Mucosa of descending colon (tissue), 3 donors: ENCODE results near the gene CDNF. TPM values are rescaled to one million over a fixed set of nuclear protein-coding genes. Genes with fewer than 3 reads are reported as not detected.
"Not testable (repeated sequence)": the region's sequence is repeated elsewhere in the genome, so short reads cannot be mapped to it uniquely, and the experiment has no call there.

ENCODE experiments used
- ATAC-seq: fragments of 200-7000 bp; cut with Tn5 transposase; one replicate; pipeline ENCODE4 v1.9.1; 2020; ENCODE audit warnings: mild to moderate bottlenecking, moderate library complexity
- DNase-seq, 3 donors: peaks; one replicate each; pipeline ENCODE4 v3.0.0-alpha.2; 2020
- H3K36me3 ChIP-seq: fragments of 200-600 bp; one replicate; pipeline ENCODE4 v1.8.0; 2021; ENCODE audit warnings: low read depth, mild to moderate bottlenecking
- H3K4me1 ChIP-seq: fragments of 200-600 bp; one replicate; pipeline ENCODE4 v1.8.0; 2021; ENCODE audit warnings: low read depth, mild to moderate bottlenecking
- H3K4me3 ChIP-seq: fragments of 200-600 bp; one replicate; pipeline ENCODE4 v1.8.0; 2021; ENCODE audit warnings: mild to moderate bottlenecking
- H3K9me3 ChIP-seq: fragments of 200-600 bp; one replicate; pipeline ENCODE4 v1.8.0; 2021; ENCODE audit warnings: mild to moderate bottlenecking
- CTCF ChIP-seq: fragments of 200-600 bp; IDR thresholded peaks from one replicate; pipeline ENCODE4 v1.8.0; 2022; ENCODE audit warnings: antibody characterized with exemption, mild to moderate bottlenecking
- intact Hi-C, 2 donors: fragments of 100-400 bp; cut with DNase I in 1 of 2; cut with micrococcal nuclease in 1 of 2; formaldehyde crosslinking; loops; one replicate each; pipeline versions ENCODE4 v1.11.0 to v1.11.1; 2022; cut with DNase I, micrococcal nuclease
- total RNA-seq, 3 donors: library from RNA; stranded (reverse); fragmentation: NEBNext Ultra II Directional in 2 of 3; extraction: Animal tissue kit (Norgen Biotek cat#: 25700) in 2 of 3; gene quantifications; one replicate each; pipeline versions ENCODE4 v1.2.1 to v1.2.4, GENCODE V29; 2021 to 2023
- donor health status: DM: no; HTN: no; CAD: no; lungs with moderate emphysema.
- donor health status: DM: no; HTN: no; CAD: no.
- donor health status: DM: no; HTN: yes; CAD: no.

CDNF gene
- total RNA-seq, 3 donors from 2014 or later: 0.82 to 2.4 (median 2.2) TPM

- ATAC-seq: peak; percentile 97
Measured at GRCh38 chr10:14878266-14879123, 40.7 kb upstream of the CDNF start, which contains the start of gene SUV39H2. SUV39H2 (plus strand) TSS chr10:14878866; CDS start chr10:14878889, 23 bp downstream.

GRCh38 chr10:14876764-14877163 lies 38.9 kb upstream of the CDNF start:
- Histone ChIP-seq H3K36me3 (peaks cover 4% of the 10 kb centered on the region), H3K4me3 (no peak overlapping the region), H3K4me1 (peaks cover 16% of the 10 kb centered on the region), H3K9me3 (no peaks in the 10 kb centered on the region)
- intact Hi-C loops: no loop called here
- ATAC-seq: no peak
- DNase-seq: no peak
- TF ChIP-seq CTCF: no peak

More at GRCh38 chr10:14878266-14879123, 40.7 kb upstream of the CDNF start, which contains the start of gene SUV39H2:
- TF ChIP-seq CTCF: no peak
- Histone ChIP-seq H3K4me1 (peaks cover 16% of the 10 kb centered on the region), H3K36me3 (peaks cover 4% of the 10 kb centered on the region), H3K9me3 (no peaks in the 10 kb centered on the region), H3K4me3 (peak within 1 kb of the TSS; percentile 91)
- intact Hi-C loops: no loop called here
- peak; percentile 95 to 98 (median 96) for DNase-seq

GRCh38 chr10:14875941-14876340 lies 38.1 kb upstream of the CDNF start:
- DNase-seq (no peak), ATAC-seq (no peak)
- intact Hi-C loops: no loop called here
- TF ChIP-seq CTCF: no peak
- H3K4me3 ChIP-seq: no peak overlapping the region
- H3K36me3 ChIP-seq: peaks cover 4% of the 10 kb centered on the region
- H3K4me1 ChIP-seq: peaks cover 16% of the 10 kb centered on the region
- H3K9me3 ChIP-seq: no peaks in the 10 kb centered on the region

GRCh38 chr10:14873090-14873760 lies 35.4 kb upstream of the CDNF start:
- peaks cover 5% of the 10 kb centered on the region for H3K4me1 ChIP-seq
- no peak for ATAC-seq
- TF ChIP-seq CTCF: no peak
- no peak for DNase-seq
- H3K36me3 ChIP-seq: peaks cover under 1% of the 10 kb centered on the region
- no peaks in the 10 kb centered on the region for H3K9me3 ChIP-seq
- no peak overlapping the region for H3K4me3 ChIP-seq
- intact Hi-C loops: no loop called here

GRCh38 chr10:14864871-14865270 lies 27.0 kb upstream of the CDNF start:
- H3K9me3 ChIP-seq, ATAC-seq, H3K36me3 ChIP-seq, DNase-seq, intact Hi-C loops, H3K4me3 ChIP-seq: not testable (repeated sequence)
- peaks cover 11% of the 10 kb centered on the region for H3K4me1 ChIP-seq

GRCh38 chr10:14864466-14864865 lies 26.6 kb upstream of the CDNF start:
- H3K4me1 ChIP-seq: peaks cover 11% of the 10 kb centered on the region
- H3K36me3 ChIP-seq, intact Hi-C loops, DNase-seq, H3K4me3 ChIP-seq, ATAC-seq, H3K9me3 ChIP-seq: not testable (repeated sequence)
